Naive thymus-derived CD8-positive, alpha-beta T cell (primary cell): ENCODE measurements around the gene GPR142. TPM values are rescaled to one million over a fixed set of nuclear protein-coding genes. Genes with fewer than 3 reads are reported as not detected.

Experiments used
- ATAC-seq, 2 donors: fragments of 150-1000 bp; cut with Tn5 transposase in 1 of 2; sonication (Bioruptor Pico), chemical (Tn5 transposase) in 1 of 2; 1 replicate in 1 of 2; 2 replicates in 1 of 2; pipeline ENCODE4 v1.10.0; 2021; ENCODE audit warnings: mild to moderate bottlenecking in 2 of 2, moderate library complexity in 2 of 2
- POLR2A ChIA-PET: fragments of 350-600 bp; sonication (Branson Sonifier 250); formaldehyde crosslinking; loops from one replicate; lab custom pipeline; 2021; ENCODE audit warnings: antibody characterized with exemption; lab: Charles Lee
- DNase-seq, 10 donors: peaks; one replicate each; pipeline versions ENCODE4 v3.0.0 to v3.0.0-alpha.2; 2020 to 2022
- H3K27ac Mint-ChIP-seq, 10 donors: one replicate each; pipeline ENCODE4 v1.8.0; 2020 to 2022; ENCODE audit warnings: mild to moderate bottlenecking in 10 of 10, mixed read lengths in 10 of 10, moderate library complexity in 4 of 10, inconsistent platforms in 1 of 10
- H3K27me3 Mint-ChIP-seq, 5 donors: one replicate each; pipeline ENCODE4 v1.8.0; 2021 to 2022; ENCODE audit warnings: mixed read lengths in 5 of 5
- H3K36me3 Mint-ChIP-seq, 3 donors: one replicate each; pipeline ENCODE4 v1.8.0; 2020 to 2022; ENCODE audit warnings: mixed read lengths in 3 of 3, mild to moderate bottlenecking in 2 of 3, inconsistent platforms in 1 of 3
- H3K4me1 Mint-ChIP-seq, 4 donors: one replicate each; pipeline ENCODE4 v1.8.0; 2021 to 2022; ENCODE audit warnings: mixed read lengths in 4 of 4
- H3K4me3 Mint-ChIP-seq, 10 donors: one replicate each; pipeline ENCODE4 v1.8.0; 2020 to 2022; ENCODE audit warnings: mild to moderate bottlenecking in 10 of 10, mixed read lengths in 10 of 10, moderate library complexity in 6 of 10, inconsistent platforms in 1 of 10
- H3K9me3 Mint-ChIP-seq, 9 donors: one replicate each; pipeline ENCODE4 v1.8.0; 2020 to 2022; ENCODE audit warnings: mixed read lengths in 9 of 9, mild to moderate bottlenecking in 3 of 9, inconsistent platforms in 1 of 9, moderate library complexity in 1 of 9
- polyA plus RNA-seq, 3 donors: library from polyadenylated mRNA; unstranded; fragments of 300-500 nt; fragmentation: Illumina TruSeq; gene quantifications; one replicate each; pipeline ENCODE4 v1.2.3, GENCODE V29; 2021
- total RNA-seq, 8 experiments: library from RNA in 2 of 8; stranded (reverse) in 2 of 8; gene quantifications; one replicate each; pipeline ENCODE4 v1.2.3 and lab custom pipeline; 2021 to 2026

GPR142 gene
- total and polyA plus RNA-seq, 5 experiments from 2014 or later, result 0.10 TPM; not detected in 4

DNA sequence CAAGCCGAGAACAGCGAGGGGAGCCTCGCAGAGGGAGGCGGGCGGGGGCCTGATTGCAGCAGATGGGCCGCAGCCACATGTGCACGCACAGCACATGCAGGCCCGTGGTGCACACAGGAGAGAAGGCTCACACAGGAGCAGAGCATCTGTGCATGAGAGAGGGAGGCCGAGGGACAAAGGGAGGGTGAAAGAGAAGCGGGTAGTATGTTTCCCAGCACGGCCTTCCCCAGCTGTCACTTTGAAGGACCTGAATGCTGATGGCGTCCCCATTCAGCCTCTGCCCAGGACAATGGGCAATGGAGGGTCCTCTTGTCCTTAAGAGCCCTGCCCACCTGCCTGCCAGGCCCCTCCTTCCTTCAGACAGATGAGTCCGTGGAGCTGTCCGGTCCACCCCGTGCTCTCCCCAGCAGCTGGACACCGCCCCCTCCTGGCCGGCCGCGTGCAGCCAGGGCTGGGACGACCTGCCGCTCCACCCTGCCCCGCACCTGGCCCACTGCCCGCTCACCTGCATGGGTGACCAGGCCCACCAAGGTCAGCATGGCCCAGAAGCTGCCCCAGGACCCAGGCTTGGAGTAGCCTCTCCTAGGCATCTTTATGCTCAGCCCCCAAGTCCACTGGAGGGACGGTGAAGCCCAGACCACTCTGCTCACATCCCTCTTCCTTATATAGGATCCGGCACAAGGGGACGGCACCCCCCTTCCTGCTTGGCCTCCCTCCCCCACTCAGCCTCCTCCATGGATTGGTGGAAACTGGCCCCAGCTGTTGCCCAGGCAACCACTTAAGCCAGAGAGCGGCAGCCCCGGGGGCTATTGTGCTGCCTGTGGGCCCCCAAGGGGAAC lies 5.9 kb upstream of the GPR142 start, which contains the start of gene BTBD17:
TSS of gene BTBD17 (minus strand) at position 639 of the 839 bp plus-strand sequence. CDS start at position 590, 49 bp downstream.
- Mint-ChIP-seq H3K27me3 (peaks cover 14 to 42% (median 22%) of the 10 kb centered on the region in 5 donors), H3K27ac (peak within 1 kb of the TSS in 1 of 10 donors; percentile 24), H3K4me1 (peaks cover 0 to 8% (median 2%) of the 10 kb centered on the region in 4 donors), H3K9me3 (no peaks in the 10 kb centered on the region), H3K36me3 (no peaks in the 10 kb centered on the region), H3K4me3 (no peak within 1 kb of the TSS)
- ATAC-seq (peak; percentile 46 to 61), DNase-seq (peak in 7 of 10 donors; percentile 16 to 29 (median 19))
- POLR2A ChIA-PET, result no interaction called here

DNA sequence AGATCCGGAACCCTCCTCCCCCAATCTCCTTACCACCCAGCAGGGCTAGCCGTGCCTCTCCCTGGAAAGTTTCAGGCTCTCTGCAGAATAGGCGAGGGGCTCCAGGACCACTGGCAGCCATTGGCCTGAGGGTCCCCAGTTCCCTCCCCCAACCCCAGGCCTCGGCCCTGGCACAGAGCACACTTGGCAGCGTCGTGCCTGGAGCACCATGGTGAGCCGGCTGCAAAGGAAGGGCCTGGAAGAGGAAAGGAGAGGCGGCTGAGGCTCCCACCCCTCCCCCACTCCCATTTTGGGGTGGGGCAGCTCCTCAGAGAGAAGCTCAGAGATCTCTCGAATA lies 5.3 kb upstream of the GPR142 start:
- Mint-ChIP-seq H3K36me3 (no peaks in the 10 kb centered on the region), H3K27ac (no peak overlapping the region), H3K9me3 (no peaks in the 10 kb centered on the region), H3K27me3 (peaks cover 14 to 41% (median 23%) of the 10 kb centered on the region in 5 donors), H3K4me1 (peaks cover 0 to 8% (median 2%) of the 10 kb centered on the region in 4 donors), H3K4me3 (no peak overlapping the region)
- no peak for DNase-seq
- ATAC-seq, result no peak
- POLR2A ChIA-PET, result no interaction called here

DNA sequence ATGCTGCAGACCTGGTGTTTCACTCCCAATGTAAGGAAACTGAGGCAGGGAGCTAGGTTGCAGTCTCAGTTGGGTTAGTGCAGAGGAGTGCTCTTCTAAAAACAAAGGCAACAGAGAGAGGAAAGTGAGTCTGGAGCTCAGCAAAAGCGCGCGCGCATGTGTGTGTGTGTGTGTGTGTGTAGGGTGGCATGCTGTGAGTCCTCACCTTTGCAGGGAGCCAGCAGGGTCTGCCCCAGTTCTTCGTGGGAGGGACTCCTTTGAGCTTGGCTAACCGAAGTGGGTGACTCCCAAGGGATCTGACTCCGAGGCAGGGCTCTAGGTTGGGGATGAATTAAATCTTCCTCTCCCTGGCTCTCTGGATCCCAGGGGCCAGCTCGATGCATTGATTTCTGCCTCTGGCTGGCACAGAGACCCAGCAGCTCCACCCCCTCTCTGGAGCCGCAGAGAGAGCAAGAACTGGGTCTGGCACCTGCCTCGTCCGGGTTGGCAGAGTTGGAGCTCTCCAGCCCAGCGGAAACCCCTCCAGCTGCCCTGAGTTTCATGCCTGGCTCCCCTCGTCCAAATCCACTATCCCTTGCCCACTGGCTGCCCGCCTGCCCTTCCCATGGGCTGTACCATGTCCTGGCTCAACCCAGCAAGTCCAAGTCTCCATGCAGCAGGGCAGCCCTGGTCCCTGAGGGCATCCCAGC lies 4.4 kb upstream of the GPR142 start:
- Mint-ChIP-seq H3K27me3 (peaks cover 12 to 35% (median 20%) of the 10 kb centered on the region in 5 donors), H3K9me3 (no peaks in the 10 kb centered on the region), H3K36me3 (no peaks in the 10 kb centered on the region), H3K27ac (no peak overlapping the region), H3K4me1 (peaks cover under 1 to 6% (median 1%) of the 10 kb centered on the region in 4 donors), H3K4me3 (no peak overlapping the region)
- no peak for ATAC-seq
- POLR2A ChIA-PET, result no interaction called here
- DNase-seq, result no peak

DNA sequence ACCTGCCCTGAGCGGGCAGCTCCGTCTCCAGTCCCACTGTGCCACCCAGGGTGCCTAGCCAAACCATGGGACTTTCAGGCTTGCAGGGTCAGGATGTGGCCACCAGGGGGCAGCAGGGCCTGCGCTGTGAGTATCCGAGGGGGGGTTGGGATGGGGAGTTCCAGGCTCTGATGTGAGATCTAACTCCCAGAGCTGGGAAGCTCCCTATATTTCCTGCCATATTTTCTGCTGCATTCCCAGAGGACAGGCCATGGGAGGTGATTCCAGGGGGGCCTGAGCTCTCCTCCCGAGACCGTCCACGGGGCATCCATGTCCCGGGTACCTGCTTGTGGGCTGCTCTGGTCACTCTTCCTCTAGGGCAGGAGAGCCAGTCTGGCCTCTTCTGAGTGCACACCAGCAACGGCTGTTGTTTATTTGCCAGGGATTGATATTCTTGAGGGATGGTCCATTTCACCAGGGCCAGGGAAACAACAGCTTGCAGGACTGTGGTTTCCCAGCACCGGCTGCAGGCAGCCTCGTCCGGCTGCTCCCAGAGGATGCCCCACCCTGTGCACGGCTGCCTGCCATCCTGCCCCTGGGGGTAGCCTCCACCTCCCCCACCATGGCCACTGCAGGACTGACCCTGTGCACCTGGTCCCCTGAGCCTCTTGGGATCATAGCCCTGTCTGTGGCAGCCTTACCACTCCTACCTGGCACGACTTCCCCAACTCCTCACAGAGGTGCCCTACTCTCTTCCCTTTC lies 1.2 kb downstream of the GPR142 start:
- peaks cover 11 to 19% (median 17%) of the 10 kb centered on the region in 4 donors for H3K4me1 Mint-ChIP-seq
- peak; percentile 36 to 82 (median 67) for DNase-seq
- H3K36me3 Mint-ChIP-seq, result no peaks in the 10 kb centered on the region
- peak overlapping the region in 3 of 10 donors; percentile 46 to 74 (median 68) for H3K27ac Mint-ChIP-seq
- peaks cover 0 to 3% (median 0%) of the 10 kb centered on the region in 5 donors for H3K27me3 Mint-ChIP-seq
- peak overlapping the region; percentile 41 to 77 (median 72) for H3K4me3 Mint-ChIP-seq
- H3K9me3 Mint-ChIP-seq, result no peaks in the 10 kb centered on the region
- peak; percentile 73 to 79 for ATAC-seq
- POLR2A ChIA-PET, result interaction anchor here (0.6 to 1.4 kb wide), 3 partner anchors 10 to 156 kb away, joined by 3 to 4 read pairs (median 4); no protein-coding TSS in a partner anchor

DNA sequence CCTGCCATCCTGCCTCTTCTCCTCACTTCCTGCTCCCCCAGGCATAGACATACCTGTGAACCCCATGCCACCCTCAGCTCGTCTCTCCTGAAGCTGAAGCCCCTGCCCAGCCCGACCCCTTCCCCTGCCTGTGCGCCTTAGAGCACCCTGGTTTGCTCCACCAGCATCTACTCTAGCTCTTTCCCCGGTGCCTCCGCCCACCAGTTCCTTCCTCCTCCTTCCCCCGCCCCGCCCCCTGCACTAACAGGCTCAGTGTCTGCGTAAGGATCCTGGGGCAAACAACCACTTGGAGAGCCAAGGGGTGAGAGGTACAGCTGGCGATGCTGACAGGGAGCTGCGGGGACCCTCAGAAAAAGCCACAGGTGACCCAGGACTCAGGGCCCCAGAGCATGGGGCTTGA lies 1.9 kb downstream of the GPR142 start:
- Mint-ChIP-seq H3K36me3 (no peaks in the 10 kb centered on the region), H3K4me3 (peak overlapping the region; percentile 60 to 77 (median 74)), H3K27me3 (peaks cover 0 to 3% (median 0%) of the 10 kb centered on the region in 5 donors), H3K4me1 (peaks cover 11 to 19% (median 17%) of the 10 kb centered on the region in 4 donors), H3K27ac (peak overlapping the region in 5 of 10 donors; percentile 31 to 79 (median 68)), H3K9me3 (no peaks in the 10 kb centered on the region)
- peak; percentile 23 to 77 (median 51) for DNase-seq
- peak; percentile 79 to 86 for ATAC-seq
- POLR2A ChIA-PET, result interaction anchor here (1.4 kb wide), 1 partner anchor 156 kb away, joined by 4 read pairs; no protein-coding TSS in a partner anchor

DNA sequence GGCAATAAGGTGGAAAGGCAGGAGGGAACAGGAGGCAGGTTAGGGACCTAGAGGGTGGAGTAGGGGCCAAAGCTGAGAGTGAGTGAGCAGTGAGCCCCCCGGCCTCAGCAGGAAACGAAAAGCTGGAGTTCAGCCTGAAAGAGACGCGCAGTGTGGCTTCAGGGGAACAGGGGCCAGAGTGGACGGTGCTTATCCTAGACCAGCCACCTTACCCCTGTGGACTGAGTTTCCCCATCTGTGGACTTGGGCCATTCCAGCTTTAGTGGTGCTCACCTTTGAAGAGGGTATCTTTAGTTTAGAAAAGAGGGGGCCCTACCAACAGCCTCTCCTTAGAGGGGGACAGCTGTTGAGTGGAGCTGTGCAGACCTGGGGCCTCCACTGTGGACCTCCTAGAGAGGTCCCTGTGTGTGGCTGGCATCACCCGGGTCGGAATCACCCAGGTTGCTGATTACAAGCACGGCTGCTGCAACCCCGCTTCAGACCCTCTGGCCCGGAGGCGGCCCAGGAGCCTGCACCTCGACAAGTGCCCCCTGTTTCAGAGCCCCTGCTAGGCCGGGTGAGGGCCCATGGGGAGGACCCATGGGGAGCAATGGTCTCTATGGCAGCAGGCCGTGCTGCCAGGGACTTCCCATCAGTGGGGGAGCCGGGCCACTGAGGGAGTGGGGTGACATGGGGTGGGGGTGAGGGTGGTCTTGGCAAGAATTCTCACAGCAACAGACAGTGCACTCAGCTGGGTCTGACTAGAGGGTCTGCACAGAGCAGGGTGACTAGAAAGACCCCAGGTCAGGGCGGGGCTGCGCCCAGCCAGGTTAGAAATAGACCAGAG lies 2.6 kb downstream of the GPR142 start:
- POLR2A ChIA-PET, result no interaction called here
- Mint-ChIP-seq H3K36me3 (no peaks in the 10 kb centered on the region), H3K4me3 (peak overlapping the region in 8 of 10 donors; percentile 36 to 77 (median 74)), H3K4me1 (peaks cover 11 to 19% (median 17%) of the 10 kb centered on the region in 4 donors), H3K27me3 (peaks cover 0 to 3% (median 0%) of the 10 kb centered on the region in 5 donors), H3K27ac (peak overlapping the region in 3 of 10 donors; percentile 31 to 74 (median 68)), H3K9me3 (no peaks in the 10 kb centered on the region)
- no peak for ATAC-seq
- no peak for DNase-seq

DNA sequence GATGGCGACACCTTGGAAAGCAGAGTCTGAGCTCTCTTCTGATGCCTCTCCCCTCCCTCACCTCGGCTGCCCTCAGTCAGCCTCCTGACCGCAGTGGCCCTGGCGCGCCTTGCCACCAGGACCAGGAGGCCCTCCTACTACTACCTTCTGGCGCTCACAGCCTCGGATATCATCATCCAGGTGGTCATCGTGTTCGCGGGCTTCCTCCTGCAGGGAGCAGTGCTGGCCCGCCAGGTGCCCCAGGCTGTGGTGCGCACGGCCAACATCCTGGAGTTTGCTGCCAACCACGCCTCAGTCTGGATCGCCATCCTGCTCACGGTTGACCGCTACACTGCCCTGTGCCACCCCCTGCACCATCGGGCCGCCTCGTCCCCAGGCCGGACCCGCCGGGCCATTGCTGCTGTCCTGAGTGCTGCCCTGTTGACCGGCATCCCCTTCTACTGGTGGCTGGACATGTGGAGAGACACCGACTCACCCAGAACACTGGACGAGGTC lies 4.4 kb downstream of the GPR142 start:
- Mint-ChIP-seq H3K27ac (peak overlapping the region in 1 of 10 donors; percentile 64), H3K36me3 (no peaks in the 10 kb centered on the region), H3K27me3 (peaks cover 0 to 4% (median 0%) of the 10 kb centered on the region in 5 donors), H3K4me1 (peaks cover 11 to 19% (median 17%) of the 10 kb centered on the region in 4 donors), H3K4me3 (no peak overlapping the region), H3K9me3 (no peaks in the 10 kb centered on the region)
- ATAC-seq (no peak), DNase-seq (no peak)
- POLR2A ChIA-PET, result no interaction called here

DNA sequence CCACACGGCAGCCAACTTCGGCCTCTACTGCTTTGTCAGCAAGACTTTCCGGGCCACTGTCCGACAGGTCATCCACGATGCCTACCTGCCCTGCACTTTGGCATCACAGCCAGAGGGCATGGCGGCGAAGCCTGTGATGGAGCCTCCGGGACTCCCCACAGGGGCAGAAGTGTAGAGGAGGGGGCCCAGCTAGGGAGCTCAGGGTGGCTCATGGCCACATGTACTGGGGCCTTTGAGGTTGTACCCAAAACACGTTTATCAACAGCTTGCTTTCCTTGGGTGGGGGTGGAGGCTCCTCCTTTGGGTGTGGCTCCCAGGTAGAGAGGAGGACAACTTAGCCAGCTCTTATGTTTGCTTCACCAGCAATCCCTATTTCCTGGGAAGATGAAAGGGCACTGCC lies 5.1 kb downstream of the GPR142 start:
- ATAC-seq (no peak), DNase-seq (no peak)
- Mint-ChIP-seq H3K4me3 (no peak overlapping the region), H3K9me3 (no peaks in the 10 kb centered on the region), H3K4me1 (peaks cover 11 to 19% (median 17%) of the 10 kb centered on the region in 4 donors), H3K27ac (peak overlapping the region in 1 of 10 donors; percentile 64), H3K36me3 (no peaks in the 10 kb centered on the region), H3K27me3 (peaks cover 0 to 4% (median 0%) of the 10 kb centered on the region in 5 donors)
- POLR2A ChIA-PET, result no interaction called here

DNA sequence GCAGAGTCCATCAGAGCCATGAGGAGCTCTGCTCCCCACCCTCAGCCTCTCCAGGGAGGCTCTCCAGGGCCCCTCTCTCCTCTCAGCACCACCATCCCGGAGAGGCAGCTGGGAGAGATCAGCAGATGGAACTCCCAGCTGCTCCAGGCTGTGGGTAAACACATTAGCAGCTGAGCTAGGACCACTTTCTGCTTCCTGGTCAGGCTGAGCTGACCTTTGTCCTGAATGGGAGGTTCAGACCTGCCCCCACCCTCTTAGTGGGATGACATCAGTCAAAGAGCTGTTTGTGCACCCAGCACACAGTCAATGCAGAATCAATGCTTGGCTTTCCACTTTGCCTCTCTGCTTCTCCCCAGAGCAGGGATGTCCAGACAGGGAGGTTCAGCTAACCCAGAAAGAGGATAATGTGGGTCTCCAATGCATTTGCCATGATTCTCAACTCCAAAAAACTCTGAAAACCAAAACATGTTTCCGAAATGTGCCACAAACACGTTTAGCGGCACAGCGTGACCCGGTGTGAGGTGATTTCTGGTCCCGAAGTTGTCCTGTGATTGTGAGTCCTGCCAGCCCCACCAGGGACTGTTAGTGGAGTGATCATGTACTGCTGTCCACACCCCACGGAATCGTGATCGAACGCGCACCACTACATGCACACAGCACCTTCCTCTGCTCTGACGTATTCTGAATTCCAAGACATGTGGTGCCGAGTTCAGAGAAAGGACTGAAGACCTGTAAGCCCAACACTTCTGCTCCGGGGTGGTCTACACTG lies 6.7 kb downstream of the GPR142 start:
- Mint-ChIP-seq H3K4me1 (peaks cover 5 to 15% (median 7%) of the 10 kb centered on the region in 4 donors), H3K27ac (no peak overlapping the region), H3K9me3 (no peaks in the 10 kb centered on the region), H3K27me3 (peaks cover 0 to 4% (median 0%) of the 10 kb centered on the region in 5 donors), H3K4me3 (no peak overlapping the region), H3K36me3 (no peaks in the 10 kb centered on the region)
- POLR2A ChIA-PET, result no interaction called here
- ATAC-seq, result no peak
- DNase-seq, result no peak

DNA sequence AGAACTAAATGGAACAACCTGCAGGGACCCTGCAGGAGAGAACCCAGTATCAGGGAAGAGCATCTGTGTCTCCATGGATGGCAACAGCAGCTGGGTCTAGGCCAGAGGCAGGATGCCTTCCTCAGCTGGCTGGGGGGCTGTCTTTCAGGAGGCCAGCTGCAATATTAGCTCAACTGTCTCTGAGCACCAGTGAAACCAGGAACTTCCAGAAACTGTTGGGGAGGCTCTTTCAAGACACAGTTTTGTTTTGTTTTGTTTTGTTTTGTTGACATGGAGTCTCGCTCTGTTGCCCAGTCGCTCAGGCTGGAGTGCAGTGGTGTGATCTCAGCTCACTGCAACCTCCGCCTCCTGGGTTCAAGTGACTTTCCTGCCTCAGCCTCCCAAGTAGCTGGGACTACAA lies 7.6 kb downstream of the GPR142 start:
- no peak for ATAC-seq
- POLR2A ChIA-PET, result interaction anchor here (1.2 kb wide), 1 partner anchor 18 kb away, joined by 3 read pairs; no protein-coding TSS in a partner anchor

More for the DNA sequence above, 7.6 kb downstream of the GPR142 start:
- Mint-ChIP-seq H3K9me3 (no peaks in the 10 kb centered on the region), H3K4me3 (no peak overlapping the region), H3K36me3 (no peaks in the 10 kb centered on the region), H3K27me3 (peaks cover 0 to 2% (median 0%) of the 10 kb centered on the region in 5 donors), H3K4me1 (peaks cover 0 to 9% (median 4%) of the 10 kb centered on the region in 4 donors), H3K27ac (no peak overlapping the region)
- DNase-seq, result no peak
